Stimulated activated CD8-positive, alpha-beta memory T cell treated with anti-CD3 and anti-CD28 coated beads, Interleukin-7, amount 100 ng/mL, for 48 hours (primary cell): ENCODE measurements around the gene SCARF1.

Experiments
- DNase-seq, 2 donors: peaks; one replicate each; pipeline ENCODE4 v3.0.0-alpha.2; 2020; ENCODE audit warnings: low read depth in 1 of 2; ENCODE audit errors: extremely low read depth in 1 of 2

SCARF1 gene

DNA sequence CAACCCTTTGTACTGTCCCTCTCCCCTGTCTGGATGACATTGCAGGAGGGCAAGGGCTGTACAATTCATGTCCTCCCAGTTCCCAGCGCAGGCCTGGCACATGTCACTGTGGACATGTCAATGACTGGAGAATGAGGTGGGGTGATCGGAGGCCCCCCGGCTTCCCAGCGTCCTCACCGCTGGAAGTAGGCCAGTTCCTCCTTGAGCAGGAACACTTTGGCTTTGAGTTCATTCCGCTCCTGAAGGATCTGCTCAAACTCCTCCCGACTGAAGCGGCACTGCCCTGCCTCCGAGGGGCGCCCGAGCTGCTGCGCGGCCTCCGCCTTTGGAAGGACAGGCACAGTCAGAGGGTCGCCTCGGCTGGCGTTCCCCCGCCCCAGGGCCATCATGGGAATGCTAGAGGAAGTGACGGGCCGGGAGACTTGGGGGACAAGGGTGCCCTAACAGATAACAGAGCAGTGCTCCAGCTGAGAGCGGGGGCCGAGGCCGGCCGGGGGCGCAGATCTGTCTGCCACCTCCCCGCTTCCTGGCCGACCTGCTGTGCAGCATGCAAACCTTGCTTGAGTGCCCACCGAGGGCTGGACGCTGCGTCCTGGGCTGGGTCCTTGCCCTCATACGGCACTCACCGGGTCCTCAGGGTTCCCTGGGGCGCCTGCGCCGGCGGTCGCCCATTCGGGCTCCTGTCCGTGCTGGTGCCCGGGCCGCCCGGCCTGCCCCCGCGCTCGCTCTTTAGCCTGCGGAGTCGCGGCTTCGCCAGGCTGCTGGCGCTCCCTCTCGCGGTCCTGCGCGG, 2.8 kb upstream of the SCARF1 start:
- DNase-seq: no peak

DNA sequence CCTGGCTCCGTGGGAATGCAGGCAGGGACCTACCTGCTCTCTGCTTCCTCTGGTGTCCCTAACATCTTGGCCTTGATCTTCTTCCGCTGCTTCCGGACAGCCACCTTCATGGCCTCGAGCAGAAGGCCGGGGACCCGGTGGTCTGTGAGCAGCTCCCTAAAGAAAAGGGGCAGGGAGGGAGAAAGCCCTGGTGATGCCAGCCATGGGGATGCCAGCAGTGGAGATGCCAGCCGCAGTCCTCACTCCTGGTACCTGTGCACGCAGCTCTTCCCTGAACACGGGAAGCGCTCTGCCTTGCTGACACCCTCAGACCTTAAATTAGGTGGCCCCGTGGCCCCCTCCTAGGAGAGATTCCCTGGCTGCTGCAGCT, 2.3 kb upstream of the SCARF1 start:
- no peak for DNase-seq

DNA sequence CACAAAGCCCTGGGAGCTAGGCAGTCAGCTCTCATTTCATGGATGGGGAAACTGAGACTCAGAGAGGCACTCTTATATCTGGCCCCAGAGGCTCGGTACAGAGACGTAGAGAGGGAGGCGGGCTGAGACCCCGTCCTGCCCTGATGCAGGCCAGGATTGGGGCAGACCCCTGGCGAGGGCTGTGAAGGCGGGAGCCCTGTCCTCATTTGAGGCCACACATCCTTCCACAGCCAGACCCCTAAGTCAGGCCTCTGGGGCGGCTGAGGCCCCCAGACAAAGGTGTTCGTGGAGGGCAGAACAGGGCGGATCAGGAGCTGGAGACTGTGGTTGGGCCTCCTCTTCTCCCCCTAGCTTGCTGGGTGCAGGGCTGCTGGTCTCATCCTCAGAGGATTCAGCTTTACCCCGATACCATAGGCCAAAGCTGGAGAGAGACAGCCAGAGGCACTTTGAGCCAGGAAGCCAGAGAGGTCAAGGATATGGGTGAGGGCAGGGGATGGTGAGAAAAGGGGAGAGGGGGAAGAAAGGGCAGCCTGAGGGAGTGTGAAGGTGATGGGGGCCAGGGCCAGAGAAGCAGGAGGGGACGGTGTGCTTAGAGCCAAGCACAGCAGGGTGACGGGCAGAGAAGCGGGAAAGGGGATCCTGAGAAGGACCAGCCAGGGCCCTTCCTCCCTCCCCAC, 805 bp upstream of the SCARF1 start:
- DNase-seq: no peak

GRCh38 chr17:1644493-1645206, 882 bp downstream of the SCARF1 start:
- DNase-seq: peak; percentile 41 to 48

- no peak for DNase-seq
Measured at GRCh38 chr17:1643999-1644492, 1.5 kb downstream of the SCARF1 start.

DNA sequence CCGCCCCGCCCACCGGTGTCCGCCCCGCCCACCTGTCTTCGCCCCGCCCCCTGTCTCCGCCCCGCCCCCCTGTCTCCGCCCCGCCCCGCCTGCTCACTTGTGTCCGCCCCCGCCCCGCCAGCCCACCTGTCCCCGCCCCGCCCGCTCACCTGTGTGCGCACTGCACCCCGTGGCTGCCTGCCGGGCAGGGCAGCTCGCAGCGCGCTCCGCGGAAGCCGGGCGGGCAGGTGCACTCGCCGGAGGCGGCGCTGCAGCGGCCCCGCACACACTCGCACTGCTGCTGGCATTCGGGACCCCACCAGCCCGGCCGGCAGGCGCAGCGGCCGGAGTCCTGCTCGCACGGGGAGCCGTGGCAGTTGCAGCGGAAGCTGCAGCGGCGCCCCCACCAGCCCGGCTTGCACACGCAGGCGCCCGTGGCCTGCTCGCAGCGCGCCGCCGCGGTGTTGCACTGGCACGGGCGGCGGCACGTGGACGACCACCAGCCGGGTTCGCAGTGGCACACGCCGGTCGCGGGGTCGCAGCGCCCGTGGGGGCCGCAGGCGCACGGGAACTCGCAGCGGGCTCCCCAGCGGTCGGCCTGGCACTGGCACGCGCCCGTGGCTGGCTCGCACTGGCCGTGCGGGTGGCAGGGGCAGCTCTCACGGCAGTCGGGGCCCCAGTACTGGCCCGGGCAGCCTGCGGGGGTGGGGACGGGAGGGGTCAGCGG, 2.1 kb downstream of the SCARF1 start:
- DNase-seq: no peak

DNA sequence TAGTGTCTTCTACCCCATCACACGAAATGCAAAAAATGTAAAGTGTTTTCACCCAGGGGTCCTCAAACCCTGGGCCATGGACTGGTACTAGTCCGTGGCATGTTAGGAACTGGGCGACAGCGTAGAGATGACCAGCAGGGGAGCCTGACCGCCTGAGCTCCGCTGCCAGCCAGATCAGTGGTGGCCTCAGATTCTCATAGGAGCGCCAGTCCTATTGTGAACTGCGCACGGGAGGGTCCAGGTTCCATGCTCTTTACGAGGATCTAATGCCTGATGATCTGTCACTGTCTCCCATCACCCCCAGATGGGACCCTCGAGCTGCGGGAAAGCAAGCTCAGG, 4.5 kb downstream of the SCARF1 start:
- no peak for DNase-seq

- no peak for DNase-seq
Measured at GRCh38 chr17:1640329-1641064, 5.0 kb downstream of the SCARF1 start.

- DNase-seq: no peak
Measured at GRCh38 chr17:1639549-1640180, 5.9 kb downstream of the SCARF1 start.

DNA sequence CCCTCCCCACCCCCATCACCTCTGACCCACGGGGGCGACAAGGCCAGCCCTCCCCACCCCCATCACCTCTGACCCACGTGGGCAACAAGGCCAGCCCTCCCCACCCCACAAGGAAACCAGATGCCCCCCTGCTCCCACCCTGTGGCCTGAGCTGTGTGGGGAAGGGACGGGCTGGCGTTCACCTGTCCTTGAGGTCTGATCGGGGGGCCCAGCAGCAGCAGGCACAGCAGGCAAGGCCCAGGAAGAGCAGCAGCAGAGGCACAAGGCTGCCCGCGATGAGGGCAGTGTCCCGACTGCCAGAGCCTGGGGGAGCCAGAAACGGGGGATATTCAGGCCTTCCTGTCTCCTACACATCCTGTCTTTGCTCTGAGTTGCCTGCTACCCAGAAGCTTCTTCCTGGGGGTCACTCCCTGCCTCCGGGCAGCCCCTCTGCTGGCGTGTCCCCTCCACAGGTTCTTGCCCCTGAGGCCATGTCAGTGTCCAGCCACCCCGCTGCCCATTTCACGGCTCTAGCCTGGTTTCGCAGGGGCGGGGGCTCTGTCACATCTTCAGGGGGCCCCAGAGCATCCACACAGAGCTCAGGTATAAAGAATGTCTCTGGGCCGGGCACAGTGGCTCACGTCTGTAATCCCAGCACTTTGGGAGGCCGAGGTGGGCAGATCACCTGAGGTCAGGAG, 6.8 kb downstream of the SCARF1 start:
- no peak for DNase-seq

GRCh38 chr17:1638171-1638590, 7.4 kb downstream of the SCARF1 start:
- no peak for DNase-seq

GRCh38 chr17:1636732-1637285, 8.7 kb downstream of the SCARF1 start:
- DNase-seq: no peak

GRCh38 chr17:1635675-1636465, 9.7 kb downstream of the SCARF1 start:
- DNase-seq: no peak

GRCh38 chr17:1634841-1635650, 10.5 kb downstream of the SCARF1 start:
- DNase-seq: no peak

GRCh38 chr17:1630662-1631061, 14.9 kb downstream of the SCARF1 start:
- no peak for DNase-seq

- DNase-seq: peak; percentile 65 to 79
Measured at GRCh38 chr17:1629504-1630310, 15.8 kb downstream of the SCARF1 start.
